ENCODE results near the gene KLHL12. TPM values are rescaled to one million over a fixed set of nuclear protein-coding genes. Genes with fewer than 3 reads are reported as not detected.

The KLHL12 gene
- total and polyA plus RNA-seq, 10 of the 15 experiments (the other 5 are each of a cell fraction or from before 2014, with no cell fraction given), result 16.0 to 53.8 (median 30.3) TPM

DNA sequence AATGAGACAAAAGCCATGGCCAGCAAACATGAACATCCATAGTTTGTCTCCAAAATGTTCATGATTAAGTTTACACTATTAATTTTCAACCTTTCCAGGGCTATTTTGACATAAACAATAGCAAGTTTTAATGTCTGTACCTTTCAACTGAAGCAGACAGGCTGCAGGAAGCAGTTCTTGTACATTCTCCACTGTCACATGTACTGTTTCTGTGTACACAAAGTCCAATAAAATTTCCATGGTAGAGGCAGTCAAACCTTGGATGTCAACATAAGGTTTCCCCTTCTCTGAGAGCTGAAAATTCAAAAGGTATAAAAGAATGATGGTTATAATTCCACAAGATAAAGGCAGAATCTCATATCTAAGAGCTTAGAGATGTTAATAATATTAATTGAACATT lies 7.4 kb downstream of the KLHL12 start (continued):
- TF ChIP-seq FOXK2 (IDR thresholded peaks at IDR 0.05) (no peak), GABPA (IDR thresholded peaks at IDR 0.05; ENCODE audit: low read depth) (no peak), NFIC (IDR thresholded peaks at IDR 0.05; ENCODE audit: low read depth, low read length) (no peak), JUND (IDR thresholded peaks at IDR 0.05; ENCODE audit: low read depth, low read length) (no peak)
- TF ChIP-seq, protein P1, sequence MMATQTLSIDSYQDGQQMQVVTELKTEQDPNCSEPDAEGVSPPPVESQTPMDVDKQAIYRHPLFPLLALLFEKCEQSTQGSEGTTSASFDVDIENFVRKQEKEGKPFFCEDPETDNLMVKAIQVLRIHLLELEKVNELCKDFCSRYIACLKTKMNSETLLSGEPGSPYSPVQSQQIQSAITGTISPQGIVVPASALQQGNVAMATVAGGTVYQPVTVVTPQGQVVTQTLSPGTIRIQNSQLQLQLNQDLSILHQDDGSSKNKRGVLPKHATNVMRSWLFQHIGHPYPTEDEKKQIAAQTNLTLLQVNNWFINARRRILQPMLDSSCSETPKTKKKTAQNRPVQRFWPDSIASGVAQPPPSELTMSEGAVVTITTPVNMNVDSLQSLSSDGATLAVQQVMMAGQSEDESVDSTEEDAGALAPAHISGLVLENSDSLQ (IDR thresholded peaks at IDR 0.05), result no peak

DNA sequence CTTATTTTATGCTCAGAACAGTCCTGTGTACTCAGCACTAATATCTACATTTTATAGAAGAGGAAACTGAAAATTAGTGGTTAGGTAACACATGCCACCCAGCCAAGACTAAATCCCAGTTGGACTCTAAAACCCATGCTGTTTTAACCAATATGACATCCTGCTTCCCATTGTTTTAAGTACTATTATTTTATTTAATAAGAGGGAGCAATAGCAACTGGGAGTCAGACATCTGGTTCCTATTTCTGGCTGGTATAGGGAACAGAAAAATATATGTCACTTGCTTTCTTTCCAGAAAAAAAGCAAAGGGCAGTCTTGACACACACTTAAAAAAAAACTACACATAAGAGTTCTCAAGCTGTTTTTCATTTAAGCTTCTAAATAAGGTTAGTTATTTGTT lies 11.9 kb downstream of the KLHL12 start:
- ChIA-PET CTCF (no interaction called here), RAD21 (ENCODE audit: unreplicated experiment) (no interaction called here), SMC1A (ENCODE audit: uncharacterized antibody, unreplicated experiment) (interaction anchor here (1.1 to 1.6 kb wide), 3 partner anchors 14 to 39 kb away, joined by 3 to 5 read pairs (median 3); no protein-coding TSS in a partner anchor), POLR2A (no interaction called here)
- H3K27me3 ChIP-seq (replicated peaks in 1 of 2; ENCODE audit: control insufficient read depth in 2 of 2, insufficient read depth in 2 of 2, low read length in 1 of 2), result no peaks in the 10 kb centered on the region
- no peaks in the 10 kb centered on the region for H3K79me2 ChIP-seq (ENCODE audit: control insufficient read depth, insufficient read depth, low read length)
- no peaks in the 10 kb centered on the region for H4K20me1 ChIP-seq (ENCODE audit: control insufficient read depth, insufficient read depth)
- no peak for FAIRE-seq
- TSS peak; percentile 6 for BruUV-seq (replicated peaks)
- no peak overlapping the region for H3K4me3 ChIP-seq
- H3K9me3 ChIP-seq (replicated peaks; ENCODE audit: control insufficient read depth, insufficient read depth, low read length), result no peaks in the 10 kb centered on the region
- intact Hi-C loops (cut with micrococcal nuclease; ENCODE audit: unreplicated experiment) (no loop called here), in situ Hi-C loops (cut with MboI) (no loop called here)
- no peak overlapping the region for H3K27ac ChIP-seq (ENCODE audit: control insufficient read depth, insufficient read depth)
- H3K4me2 ChIP-seq (ENCODE audit: control insufficient read depth, insufficient read depth), result no peak overlapping the region
- H3K4me1 ChIP-seq (ENCODE audit: control insufficient read depth, insufficient read depth, low read length), result no peaks in the 10 kb centered on the region
- no peak for ATAC-seq
- peaks cover 5 to 45% of the 10 kb centered on the region in 2 experiments for H3K36me3 ChIP-seq (ENCODE audit: control insufficient read depth in 2 of 2, insufficient read depth in 2 of 2, low read length in 1 of 2)
- no peak overlapping the region for H3K9ac ChIP-seq (ENCODE audit: control insufficient read depth, insufficient read depth, low read length)
- no peak overlapping the region for H2AFZ ChIP-seq (ENCODE audit: control insufficient read depth, low read depth, low read length)
- no peak for DNase-seq (ENCODE audit: low read depth, low spot score)
- TF ChIP-seq, protein P2, sequence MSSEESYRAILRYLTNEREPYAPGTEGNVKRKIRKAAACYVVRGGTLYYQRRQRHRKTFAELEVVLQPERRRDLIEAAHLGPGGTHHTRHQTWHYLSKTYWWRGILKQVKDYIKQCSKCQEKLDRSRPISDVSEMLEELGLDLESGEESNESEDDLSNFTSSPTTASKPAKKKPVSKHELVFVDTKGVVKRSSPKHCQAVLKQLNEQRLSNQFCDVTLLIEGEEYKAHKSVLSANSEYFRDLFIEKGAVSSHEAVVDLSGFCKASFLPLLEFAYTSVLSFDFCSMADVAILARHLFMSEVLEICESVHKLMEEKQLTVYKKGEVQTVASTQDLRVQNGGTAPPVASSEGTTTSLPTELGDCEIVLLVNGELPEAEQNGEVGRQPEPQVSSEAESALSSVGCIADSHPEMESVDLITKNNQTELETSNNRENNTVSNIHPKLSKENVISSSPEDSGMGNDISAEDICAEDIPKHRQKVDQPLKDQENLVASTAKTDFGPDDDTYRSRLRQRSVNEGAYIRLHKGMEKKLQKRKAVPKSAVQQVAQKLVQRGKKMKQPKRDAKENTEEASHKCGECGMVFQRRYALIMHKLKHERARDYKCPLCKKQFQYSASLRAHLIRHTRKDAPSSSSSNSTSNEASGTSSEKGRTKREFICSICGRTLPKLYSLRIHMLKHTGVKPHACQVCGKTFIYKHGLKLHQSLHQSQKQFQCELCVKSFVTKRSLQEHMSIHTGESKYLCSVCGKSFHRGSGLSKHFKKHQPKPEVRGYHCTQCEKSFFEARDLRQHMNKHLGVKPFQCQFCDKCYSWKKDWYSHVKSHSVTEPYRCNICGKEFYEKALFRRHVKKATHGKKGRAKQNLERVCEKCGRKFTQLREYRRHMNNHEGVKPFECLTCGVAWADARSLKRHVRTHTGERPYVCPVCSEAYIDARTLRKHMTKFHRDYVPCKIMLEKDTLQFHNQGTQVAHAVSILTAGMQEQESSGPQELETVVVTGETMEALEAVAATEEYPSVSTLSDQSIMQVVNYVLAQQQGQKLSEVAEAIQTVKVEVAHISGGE (CRISPR knock-in tag; IDR thresholded peaks at IDR 0.05), result no peak
- TF ChIP-seq, protein P1 (IDR thresholded peaks at IDR 0.05), result no peak
- TF ChIP-seq CREM (IDR thresholded peaks at IDR 0.05; ENCODE audit: low read depth) (no peak), BMI1 (IDR thresholded peaks at IDR 0.05; ENCODE audit: borderline replicate concordance) (no peak), ZNF207 (IDR thresholded peaks at IDR 0.05; ENCODE audit: borderline replicate concordance) (no peak), NR2F1 (conservative IDR thresholded peaks at IDR 0.05) (no peak), SMAD5 (IDR thresholded peaks at IDR 0.05; ENCODE audit: low read depth) (no peak)
- TF ChIP-seq, protein P3, sequence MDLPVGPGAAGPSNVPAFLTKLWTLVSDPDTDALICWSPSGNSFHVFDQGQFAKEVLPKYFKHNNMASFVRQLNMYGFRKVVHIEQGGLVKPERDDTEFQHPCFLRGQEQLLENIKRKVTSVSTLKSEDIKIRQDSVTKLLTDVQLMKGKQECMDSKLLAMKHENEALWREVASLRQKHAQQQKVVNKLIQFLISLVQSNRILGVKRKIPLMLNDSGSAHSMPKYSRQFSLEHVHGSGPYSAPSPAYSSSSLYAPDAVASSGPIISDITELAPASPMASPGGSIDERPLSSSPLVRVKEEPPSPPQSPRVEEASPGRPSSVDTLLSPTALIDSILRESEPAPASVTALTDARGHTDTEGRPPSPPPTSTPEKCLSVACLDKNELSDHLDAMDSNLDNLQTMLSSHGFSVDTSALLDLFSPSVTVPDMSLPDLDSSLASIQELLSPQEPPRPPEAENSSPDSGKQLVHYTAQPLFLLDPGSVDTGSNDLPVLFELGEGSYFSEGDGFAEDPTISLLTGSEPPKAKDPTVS (IDR thresholded peaks at IDR 0.05; ENCODE audit: low read depth, low read length), result no peak
